IMR-90 (cell line): ENCODE results near the gene CDA. TPM values are rescaled to one million over a fixed set of nuclear protein-coding genes. Genes with fewer than 3 reads are reported as not detected.

ENCODE experiments used
- ATAC-seq: fragments of 200-7000 bp; cut with Tn5 transposase; 2 replicates; pipeline ENCODE4 v1.9.1; 2020; ENCODE audit warnings: low read depth, mild to moderate bottlenecking, moderate library complexity
- BruUV-seq: library from RNA; stranded (reverse); fragments of 400-500 nt; replicated peaks from 2 replicates; lab custom pipeline; 2021; lab: Mats Ljungman, UMichigan
- CTCF ChIA-PET: fragments of 300-600 bp; formaldehyde crosslinking; extraction: SDS; loops from one replicate; lab custom pipeline; 2021; ENCODE audit warnings: antibody characterized with exemption; lab: Yijun Ruan, JAX
- POLR2A ChIA-PET: fragments of 300-600 bp; sonication (Branson Sonifier 250); formaldehyde crosslinking; loops from one replicate; lab custom pipeline; 2022; ENCODE audit warnings: antibody characterized with exemption; ENCODE audit not compliant: unreplicated experiment; lab: Charles Lee
- DNase-seq: peaks from one replicate; pipeline ENCODE4 v3.0.0; 2013
- H2AFZ ChIP-seq: replicated peaks from 2 replicates; pipeline ENCODE3; 2013; ENCODE audit warnings: low read length, mild to moderate bottlenecking; ENCODE audit not compliant: poor library complexity
- H2AK5ac ChIP-seq: 2 replicates; pipeline ENCODE4 v1.6.1; 2013; ENCODE audit warnings: low read depth, low read length, inconsistent platforms
- H2AK9ac ChIP-seq: replicated peaks from 2 replicates; pipeline ENCODE3; 2013; ENCODE audit warnings: mild to moderate bottlenecking, low read depth, low read length, moderate library complexity; ENCODE audit not compliant: poor library complexity
- H2BK120ac ChIP-seq: 2 replicates; pipeline ENCODE4 v1.6.1; 2013; ENCODE audit warnings: low read depth, low read length, inconsistent platforms
- H2BK15ac ChIP-seq: 3 replicates; pipeline ENCODE4 v1.6.1; 2013; ENCODE audit warnings: low read depth, low read length, inconsistent platforms
- H2BK20ac ChIP-seq: 2 replicates; pipeline ENCODE4 v1.6.1; 2013; ENCODE audit warnings: low read depth, mild to moderate bottlenecking, inconsistent platforms, low read length, moderate library complexity
- H2BK5ac ChIP-seq: 2 replicates; pipeline ENCODE4 v1.6.1; 2013; ENCODE audit warnings: mild to moderate bottlenecking, low read depth, low read length, inconsistent platforms; ENCODE audit not compliant: poor library complexity, severe bottlenecking
- H3K14ac ChIP-seq: replicated peaks from 2 replicates; pipeline ENCODE4 v1.6.1; 2013; ENCODE audit warnings: low read depth, low read length, inconsistent platforms
- H3K18ac ChIP-seq: 2 replicates; pipeline ENCODE4 v1.6.1; 2013; ENCODE audit warnings: low read depth, low read length, control low read depth
- H3K23ac ChIP-seq: 2 replicates; pipeline ENCODE4 v1.6.1; 2013; ENCODE audit warnings: low read depth, low read length, inconsistent platforms
- H3K27ac ChIP-seq: 2 replicates; pipeline ENCODE4 v1.5.1; 2013; ENCODE audit warnings: mild to moderate bottlenecking, control low read depth, low read length; ENCODE audit not compliant: insufficient read depth
- H3K27me3 ChIP-seq: 2 replicates; pipeline ENCODE4 v1.6.1; 2013; ENCODE audit warnings: low read length; ENCODE audit not compliant: control insufficient read depth, insufficient read depth
- H3K36me3 ChIP-seq: 2 replicates; pipeline ENCODE4 v1.6.1; 2013; ENCODE audit warnings: low read length, mixed read lengths; ENCODE audit not compliant: control insufficient read depth, insufficient read depth
- H3K4ac ChIP-seq: 2 replicates; pipeline ENCODE4 v1.6.1; 2013; ENCODE audit warnings: low read depth, low read length, inconsistent platforms
- H3K4me1 ChIP-seq: 2 replicates; pipeline ENCODE4 v1.6.1; 2013; ENCODE audit warnings: low read length, mixed read lengths; ENCODE audit not compliant: control insufficient read depth, insufficient read depth
- H3K4me2 ChIP-seq: 2 replicates; pipeline ENCODE4 v1.6.1; 2013; ENCODE audit warnings: low read depth, mild to moderate bottlenecking, control low read depth, low read length, moderate library complexity
- H3K4me3 ChIP-seq: 2 replicates; pipeline ENCODE4 v1.5.1; 2013; ENCODE audit warnings: low read depth, mild to moderate bottlenecking, control low read depth, low read length, moderate library complexity; ENCODE audit not compliant: insufficient read depth
- H3K56ac ChIP-seq: 2 replicates; pipeline ENCODE4 v1.6.1; 2013; ENCODE audit warnings: low read length, inconsistent platforms; ENCODE audit not compliant: insufficient read depth; ENCODE audit errors: extremely low read depth
- H3K79me1 ChIP-seq, 2 experiments: 2 replicates each; pipeline ENCODE4 v1.6.1; 2013; ENCODE audit warnings: low read length in 2 of 2, inconsistent platforms in 1 of 2, low read depth in 1 of 2
- H3K9ac ChIP-seq: 2 replicates; pipeline ENCODE4 v1.6.1; 2013; ENCODE audit warnings: low read depth, low read length, control low read depth
- H3K9me1 ChIP-seq: 2 replicates; pipeline ENCODE4 v1.6.1; 2013; ENCODE audit warnings: low read length, inconsistent platforms; ENCODE audit not compliant: insufficient read depth
- H3K9me3 ChIP-seq: 2 replicates; pipeline ENCODE4 v1.6.1; 2013; ENCODE audit warnings: low read length; ENCODE audit not compliant: control insufficient read depth, insufficient read depth
- H4K20me1 ChIP-seq: 2 replicates; pipeline ENCODE4 v1.6.1; 2013; ENCODE audit warnings: low read length, inconsistent platforms; ENCODE audit not compliant: insufficient read depth
- H4K5ac ChIP-seq: 2 replicates; pipeline ENCODE4 v1.6.1; 2013; ENCODE audit warnings: mild to moderate bottlenecking, low read depth, low read length, control low read depth
- H4K8ac ChIP-seq, 2 experiments: 2 replicates each; pipeline ENCODE4 v1.6.1; 2013; ENCODE audit warnings: low read depth in 2 of 2, low read length in 2 of 2, control low read depth in 1 of 2, inconsistent platforms in 1 of 2
- H4K91ac ChIP-seq: 2 replicates; pipeline ENCODE4 v1.6.1; 2013; ENCODE audit warnings: low read depth, low read length, inconsistent platforms; ENCODE audit not compliant: insufficient read depth
- BHLHE40 ChIP-seq: fragments of 150-350 bp; IDR thresholded peaks from 2 replicates; pipeline ENCODE4 v1.6.1; 2016; ENCODE audit warnings: mild to moderate bottlenecking, low read depth, low read length
- POLR2A ChIP-seq: IDR thresholded peaks from 2 replicates; pipeline ENCODE4 v1.6.1; 2012; ENCODE audit warnings: mild to moderate bottlenecking, low read depth, low read length
- RFX5 ChIP-seq: IDR thresholded peaks from 2 replicates; pipeline ENCODE4 v1.8.0; 2012; ENCODE audit warnings: low read depth, mild to moderate bottlenecking, low read length, moderate library complexity
- WGBS, 2 experiments: methylation state at CpG; one replicate each; pipeline versions ENCODE4 v1.1.5 to v1.1.7; 2013; ENCODE audit warnings: missing lambda C conversion rate in 2 of 2; ENCODE audit not compliant: insufficient read length in 1 of 2; ENCODE audit errors: extremely low coverage in 2 of 2; 5-methylcytosine and 5-hydroxymethylcytosine counted together
- dilution Hi-C: fragments of 300-500 bp; cut with HindIII; formaldehyde crosslinking; loops from one replicate; pipeline ENCODE4 v1.14.3; 2018; ENCODE audit warnings: low sequenced_read_pairs; ENCODE audit not compliant: unreplicated experiment
- in situ Hi-C: fragments of 300-500 bp; cut with MboI; formaldehyde crosslinking; loops from 3 replicates; pipeline ENCODE4 v1.14.3; 2019; ENCODE audit warnings: low sequenced_read_pairs, inconsistent platforms, mixed read lengths
- intact Hi-C: fragments of 100-400 bp; cut with micrococcal nuclease; formaldehyde crosslinking; loops from 2 replicates; pipeline ENCODE4 v1.10.0; 2022
- polyA plus RNA-seq, 3 experiments: library from polyadenylated mRNA; depleted of rRNA; stranded (reverse); fragments of >200 nt; gene quantifications; 2 replicates each; pipeline ENCODE4 v1.2.3, GENCODE V29; 2012; ENCODE audit warnings: low replicate concordance in 1 of 3
- total RNA-seq: library from RNA; depleted of rRNA; stranded (reverse); fragments of >200 nt; gene quantifications from 2 replicates; pipeline ENCODE4 v1.2.3, GENCODE V29; 2012

Gene CDA
- total and polyA plus RNA-seq, 2 of the 4 experiments (the other 2 are of a cell fraction) = 0.90 to 9.4 TPM

DNA sequence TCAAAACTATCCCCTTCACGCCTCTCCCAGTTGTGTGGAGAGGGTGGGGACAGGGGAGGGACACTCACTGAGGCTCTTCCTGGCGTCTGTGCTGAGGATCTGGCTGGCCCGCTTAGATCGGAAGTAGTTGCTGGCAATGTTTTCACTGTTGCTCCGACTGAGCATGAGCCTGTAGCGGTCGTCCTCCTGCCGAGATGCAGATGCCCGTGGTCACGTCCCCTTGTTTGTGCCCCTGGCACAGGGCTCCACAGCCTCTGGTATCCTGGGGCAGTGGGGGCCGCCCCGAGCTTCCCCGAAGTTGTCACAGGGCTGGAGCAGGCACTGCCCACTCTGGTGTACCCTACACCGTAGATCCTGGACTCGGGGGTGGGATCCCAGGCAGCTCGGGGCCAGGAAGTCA, 77.2 kb downstream of the CDA start:
- no peak overlapping the region for H2BK20ac ChIP-seq
- H2AFZ ChIP-seq = no peak overlapping the region
- no peak overlapping the region for H3K56ac ChIP-seq
- H3K14ac ChIP-seq = no peak overlapping the region
- ChIA-PET CTCF (no interaction called here), POLR2A (interaction anchor here (0.6 kb wide), 1 partner anchor 78 kb away, joined by 3 read pairs; no protein-coding TSS in a partner anchor)
- no peak overlapping the region for H3K27ac ChIP-seq
- H3K4me1 ChIP-seq = peaks cover 4% of the 10 kb centered on the region
- no peak overlapping the region for H2AK9ac ChIP-seq
- H4K5ac ChIP-seq = no peak overlapping the region
- no peaks in the 10 kb centered on the region for H4K20me1 ChIP-seq
- H2AK5ac ChIP-seq = no peak overlapping the region
- H2BK15ac ChIP-seq = no peak overlapping the region
- TF ChIP-seq POLR2A (no peak), BHLHE40 (no peak), RFX5 (no peak)
- no peaks in the 10 kb centered on the region for H3K27me3 ChIP-seq
- no peak overlapping the region for H3K4me2 ChIP-seq
- BruUV-seq = no TSS peak
- no peak overlapping the region for H2BK120ac ChIP-seq
- H4K8ac ChIP-seq = no peak overlapping the region
- H3K23ac ChIP-seq = no peak overlapping the region
- H3K9me3 ChIP-seq = no peaks in the 10 kb centered on the region
- peaks cover 9% of the 10 kb centered on the region for H3K9me1 ChIP-seq
- no peak for DNase-seq
- no peak overlapping the region for H2BK5ac ChIP-seq
- no peak overlapping the region for H3K9ac ChIP-seq
- H3K79me1 ChIP-seq = peaks cover 8 to 10% of the 10 kb centered on the region in 2 experiments
- H4K91ac ChIP-seq = no peak overlapping the region
- intact Hi-C loops (no loop called here), dilution Hi-C loops (no loop called here), in situ Hi-C loops (no loop called here)
- WGBS, 2 experiments = 93% methylated on average over 9 of the region's 16 CpGs; no CpG with 5 or more reads in 1 of the 2 experiments
- peaks cover 1% of the 10 kb centered on the region; the same call in 1 of the 2 replicates for H3K36me3 ChIP-seq
- H3K18ac ChIP-seq = no peak overlapping the region
- ATAC-seq = no peak
- no peak overlapping the region for H3K4ac ChIP-seq
- no peak overlapping the region for H3K4me3 ChIP-seq
